A549 (cell line): ENCODE data around the gene SECISBP2L. TPM values are rescaled to one million over a fixed set of nuclear protein-coding genes. Genes with fewer than 3 reads are reported as not detected.

ENCODE experiments used
- ATAC-seq, 2 experiments: fragments of 200-7000 bp in 1 of 2; fragments of >200 bp in 1 of 2; cut with Nextera tagmentation in 1 of 2; cut with Tn5 transposase in 1 of 2; 3 replicates each; pipeline versions ENCODE4 v1.8.0 to v1.9.1; 2018 to 2020; ENCODE audit warnings: mild to moderate bottlenecking in 1 of 2, moderate library complexity in 1 of 2
- CTCF ChIA-PET: fragments of 300-600 bp; sonication (Branson Sonifier 250); formaldehyde crosslinking; extraction: SDS; loops from one replicate; lab custom pipeline; 2021; ENCODE audit warnings: antibody characterized with exemption, inconsistent platforms; lab: Yijun Ruan, JAX
- POLR2A ChIA-PET: fragments of 350-600 bp; formaldehyde crosslinking; extraction: SDS; loops from one replicate; lab custom pipeline; 2021; ENCODE audit warnings: antibody characterized with exemption, inconsistent platforms; lab: Yijun Ruan, JAX
- DNase-seq, 2 experiments: peaks; one replicate each; pipeline versions ENCODE4 v3.0.0 to v3.0.0-alpha.2; 2011 to 2016; ENCODE audit warnings: low read depth in 1 of 2, low spot score in 1 of 2
- FAIRE-seq: peaks from 2 replicates; lab custom pipeline; 2011; peaks lifted over from hg19 to GRCh38; lab: Jason Lieb, UNC
- H3K27ac ChIP-seq, 2 experiments: fragments of >200 bp; sonication (Bioruptor Twin); formaldehyde crosslinking; 3 replicates each; pipeline ENCODE4 v1.5.1; 2016 to 2017
- H3K4me1 ChIP-seq: fragments of >200 bp; sonication (Bioruptor Twin); formaldehyde crosslinking; 3 replicates; pipeline ENCODE4 v1.6.1; 2016
- H3K4me2 ChIP-seq: fragments of >200 bp; sonication (Bioruptor Twin); formaldehyde crosslinking; 3 replicates; pipeline ENCODE4 v1.6.1; 2016
- H3K4me3 ChIP-seq: fragments of >200 bp; sonication (Bioruptor Twin); formaldehyde crosslinking; 3 replicates; pipeline ENCODE4 v1.5.1; 2016
- H3K9me3 ChIP-seq: fragments of >200 bp; sonication (Bioruptor Twin); formaldehyde crosslinking; 3 replicates; pipeline ENCODE4 v1.6.1; 2016
- BHLHE40 ChIP-seq: IDR thresholded peaks from 2 replicates; pipeline ENCODE4 v1.6.1; 2012; ENCODE audit warnings: low read depth, low read length, inconsistent platforms
- CEBPB ChIP-seq, 2 experiments: fragments of >200 bp in 1 of 2; sonication (Bioruptor Twin) in 1 of 2; formaldehyde crosslinking in 1 of 2; IDR thresholded peaks; 2 replicates each; pipeline ENCODE4 v1.6.1; 2012 to 2016
- CHD4 ChIP-seq: fragments of 200-600 bp; sonication (generic); IDR thresholded peaks from 2 replicates; pipeline ENCODE4 v1.6.1; 2016; ENCODE audit warnings: antibody characterized with exemption, mild to moderate bottlenecking, borderline replicate concordance
- EP300 ChIP-seq, 2 experiments: fragments of >200 bp; sonication (Bioruptor Twin); formaldehyde crosslinking; IDR thresholded peaks; 2 replicates in 1 of 2; 3 replicates in 1 of 2; pipeline ENCODE4 v1.6.1; 2016 to 2017
- FOSL2 ChIP-seq, 2 experiments: fragments of 450-650 bp in 1 of 2; fragments of >200 bp in 1 of 2; sonication (Bioruptor Twin) in 1 of 2; formaldehyde crosslinking; IDR thresholded peaks; 2 replicates each; pipeline versions ENCODE4 v1.5.0 to v1.6.1; 2016 to 2020; ENCODE audit warnings: mild to moderate bottlenecking in 1 of 2, moderate library complexity in 1 of 2
- FOXS1 ChIP-seq: fragments of 250-450 bp; sonication (Bioruptor Pico); IDR thresholded peaks from 2 replicates; pipeline ENCODE4 v1.5.0; 2020; ENCODE audit warnings: mild to moderate bottlenecking, moderate library complexity
- HDAC2 ChIP-seq: fragments of 200-600 bp; sonication (generic); IDR thresholded peaks from 2 replicates; pipeline ENCODE4 v1.6.1; 2016
- JUNB ChIP-seq: fragments of >200 bp; sonication (Bioruptor Twin); formaldehyde crosslinking; IDR thresholded peaks from 2 replicates; pipeline ENCODE4 v1.6.1; 2016
- KDM1A ChIP-seq: fragments of 200-600 bp; sonication (generic); IDR thresholded peaks from 2 replicates; pipeline ENCODE4 v1.6.1; 2016; ENCODE audit warnings: low read depth, mild to moderate bottlenecking
- NFE2L2 ChIP-seq: fragments of 150-350 bp; conservative IDR thresholded peaks from 2 replicates; pipeline ENCODE4 v1.6.1; 2014; ENCODE audit warnings: low read length
- NPAS2 ChIP-seq: fragments of 250-450 bp; sonication (Bioruptor Pico); IDR thresholded peaks from 2 replicates; pipeline ENCODE4 v1.8.0; 2022; ENCODE audit warnings: mild to moderate bottlenecking, moderate library complexity, borderline replicate concordance
- PHF8 ChIP-seq: fragments of 200-600 bp; sonication (generic); IDR thresholded peaks from 2 replicates; pipeline ENCODE4 v1.6.1; 2016; ENCODE audit warnings: low read depth, mild to moderate bottlenecking, antibody characterized with exemption, moderate library complexity, borderline replicate concordance
- RARB ChIP-seq: fragments of 250-450 bp; sonication (Bioruptor Pico); IDR thresholded peaks from 2 replicates; pipeline ENCODE4 v1.8.0; 2021; ENCODE audit warnings: mild to moderate bottlenecking, moderate library complexity
- SMC3 ChIP-seq: fragments of >200 bp; sonication (Bioruptor Twin); formaldehyde crosslinking; IDR thresholded peaks from 3 replicates; pipeline ENCODE4 v1.6.1; 2018; ENCODE audit warnings: inconsistent platforms
- TP53 ChIP-seq: fragments of 250-450 bp; sonication (Bioruptor Pico); IDR thresholded peaks from 2 replicates; pipeline ENCODE4 v1.5.0; 2021; ENCODE audit warnings: mild to moderate bottlenecking, moderate library complexity
- WGBS: methylation state at CpG from one replicate; pipeline ENCODE4 v1.1.6; 2017; ENCODE audit errors: missing lambda C conversion rate; 5-methylcytosine and 5-hydroxymethylcytosine counted together
- polyA plus RNA-seq, 4 experiments: library from polyadenylated mRNA; depleted of rRNA in 3 of 4; stranded (reverse); fragments of >200 nt; fragmentation: RNase III in 1 of 4; extraction: RNeasy Plus Mini Kit Qiagen cat#74134 plus additional on column Dnase treatment in 1 of 4; gene quantifications; 2 replicates in 3 of 4; 3 replicates in 1 of 4; pipeline ENCODE4 v1.2.3, GENCODE V29; 2011 to 2017
- TF ChIP-seq, protein P1 (sequence below): fragments of 200-600 bp; sonication (generic); IDR thresholded peaks from 2 replicates; pipeline ENCODE4 v1.6.1; 2016; ENCODE audit warnings: antibody characterized with exemption, mild to moderate bottlenecking, moderate library complexity
- TF ChIP-seq, protein P2 (sequence below): fragments of 450-650 bp; IDR thresholded peaks from 2 replicates; pipeline ENCODE4 v1.6.1; 2014; ENCODE audit warnings: antibody characterized with exemption
- TF ChIP-seq, protein P3 (sequence below): IDR thresholded peaks from 2 replicates; pipeline ENCODE4 v1.6.1; 2012
- TF ChIP-seq, protein P4 (sequence below): fragments of >200 bp; sonication (Bioruptor Twin); formaldehyde crosslinking; IDR thresholded peaks from 3 replicates; pipeline ENCODE4 v1.6.1; 2016

The SECISBP2L gene
- polyA plus RNA-seq, 2 of the 4 experiments (the other 2 are of a cell fraction) = 7.5 to 15.0 TPM

DNA sequence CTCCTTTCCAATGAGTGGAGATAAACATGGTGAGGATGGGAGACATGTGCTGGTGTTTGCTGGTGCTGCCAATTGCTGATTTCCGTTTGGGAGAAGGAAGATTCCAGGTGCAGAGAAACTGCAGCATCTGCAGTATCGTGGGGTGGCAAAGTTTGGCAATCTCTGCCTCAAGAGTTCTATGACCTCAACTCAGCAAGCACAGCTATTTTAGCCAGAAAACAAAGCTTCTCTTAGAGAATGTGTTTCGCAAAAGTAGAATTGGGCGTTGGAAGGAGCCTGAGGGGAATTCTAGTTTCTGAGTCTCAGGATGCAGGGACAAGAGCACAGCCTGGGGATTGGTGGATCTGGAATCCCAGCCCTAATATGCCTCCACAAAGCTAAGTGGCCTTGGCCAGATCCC lies 64.3 kb downstream of the SECISBP2L start (continued):
- TF ChIP-seq, protein P1, sequence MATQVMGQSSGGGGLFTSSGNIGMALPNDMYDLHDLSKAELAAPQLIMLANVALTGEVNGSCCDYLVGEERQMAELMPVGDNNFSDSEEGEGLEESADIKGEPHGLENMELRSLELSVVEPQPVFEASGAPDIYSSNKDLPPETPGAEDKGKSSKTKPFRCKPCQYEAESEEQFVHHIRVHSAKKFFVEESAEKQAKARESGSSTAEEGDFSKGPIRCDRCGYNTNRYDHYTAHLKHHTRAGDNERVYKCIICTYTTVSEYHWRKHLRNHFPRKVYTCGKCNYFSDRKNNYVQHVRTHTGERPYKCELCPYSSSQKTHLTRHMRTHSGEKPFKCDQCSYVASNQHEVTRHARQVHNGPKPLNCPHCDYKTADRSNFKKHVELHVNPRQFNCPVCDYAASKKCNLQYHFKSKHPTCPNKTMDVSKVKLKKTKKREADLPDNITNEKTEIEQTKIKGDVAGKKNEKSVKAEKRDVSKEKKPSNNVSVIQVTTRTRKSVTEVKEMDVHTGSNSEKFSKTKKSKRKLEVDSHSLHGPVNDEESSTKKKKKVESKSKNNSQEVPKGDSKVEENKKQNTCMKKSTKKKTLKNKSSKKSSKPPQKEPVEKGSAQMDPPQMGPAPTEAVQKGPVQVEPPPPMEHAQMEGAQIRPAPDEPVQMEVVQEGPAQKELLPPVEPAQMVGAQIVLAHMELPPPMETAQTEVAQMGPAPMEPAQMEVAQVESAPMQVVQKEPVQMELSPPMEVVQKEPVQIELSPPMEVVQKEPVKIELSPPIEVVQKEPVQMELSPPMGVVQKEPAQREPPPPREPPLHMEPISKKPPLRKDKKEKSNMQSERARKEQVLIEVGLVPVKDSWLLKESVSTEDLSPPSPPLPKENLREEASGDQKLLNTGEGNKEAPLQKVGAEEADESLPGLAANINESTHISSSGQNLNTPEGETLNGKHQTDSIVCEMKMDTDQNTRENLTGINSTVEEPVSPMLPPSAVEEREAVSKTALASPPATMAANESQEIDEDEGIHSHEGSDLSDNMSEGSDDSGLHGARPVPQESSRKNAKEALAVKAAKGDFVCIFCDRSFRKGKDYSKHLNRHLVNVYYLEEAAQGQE = no peak
- TF ChIP-seq FOXS1 (CRISPR knock-in tag) (no peak), NPAS2 (CRISPR knock-in tag) (no peak), RARB (CRISPR knock-in tag) (no peak), PHF8 (no peak)
- TF ChIP-seq, protein P2, sequence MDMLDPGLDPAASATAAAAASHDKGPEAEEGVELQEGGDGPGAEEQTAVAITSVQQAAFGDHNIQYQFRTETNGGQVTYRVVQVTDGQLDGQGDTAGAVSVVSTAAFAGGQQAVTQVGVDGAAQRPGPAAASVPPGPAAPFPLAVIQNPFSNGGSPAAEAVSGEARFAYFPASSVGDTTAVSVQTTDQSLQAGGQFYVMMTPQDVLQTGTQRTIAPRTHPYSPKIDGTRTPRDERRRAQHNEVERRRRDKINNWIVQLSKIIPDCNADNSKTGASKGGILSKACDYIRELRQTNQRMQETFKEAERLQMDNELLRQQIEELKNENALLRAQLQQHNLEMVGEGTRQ = no peak
- TF ChIP-seq, all 56 proteins: peak for 0

DNA sequence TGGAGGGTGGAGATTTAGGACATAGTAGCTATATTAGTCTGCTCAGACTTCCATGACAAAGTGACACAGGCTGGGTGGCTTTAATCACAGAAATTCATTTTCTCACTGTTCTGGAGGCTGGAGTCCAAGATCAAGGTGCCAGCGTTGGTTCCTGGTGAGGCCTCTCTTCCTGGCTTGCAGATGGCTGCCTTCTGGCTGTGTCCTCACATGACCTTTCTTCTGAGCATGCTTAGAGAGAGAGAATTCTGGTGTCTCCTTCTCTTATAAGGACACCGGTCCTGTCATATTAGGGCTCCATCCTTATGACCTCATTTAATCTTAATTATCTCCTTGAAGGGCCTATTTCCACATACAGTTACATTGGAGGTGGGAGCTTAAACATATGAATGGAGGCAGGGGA lies 67.6 kb downstream of the SECISBP2L start:
- POLR2A ChIA-PET = no interaction called here

More for the DNA sequence above, 67.6 kb downstream of the SECISBP2L start:
- H3K9me3 ChIP-seq = no peaks in the 10 kb centered on the region
- H3K4me3 ChIP-seq = no peak overlapping the region
- ATAC-seq (no peak), FAIRE-seq (no peak), DNase-seq (no peak)
- CTCF ChIA-PET = no interaction called here
- WGBS = 81% methylated on average over 2 of the region's 2 CpGs
- TF ChIP-seq RARB (CRISPR knock-in tag) (no peak), SMC3 (no peak), NFE2L2 (no peak), HDAC2 (no peak), FOSL2 (IDR thresholded peaks at IDR 0.05) (no peak), FOSL2 (CRISPR knock-in tag; IDR thresholded peaks at IDR 0.05) (no peak), BHLHE40 (no peak), JUNB (no peak), CHD4 (no peak), PHF8 (no peak), TP53 (CRISPR knock-in tag) (no peak), CEBPB (IDR thresholded peaks at IDR 0.05) (no peak), EP300 (IDR thresholded peaks at IDR 0.05) (no peak), KDM1A (no peak)
- TF ChIP-seq, protein P3, sequence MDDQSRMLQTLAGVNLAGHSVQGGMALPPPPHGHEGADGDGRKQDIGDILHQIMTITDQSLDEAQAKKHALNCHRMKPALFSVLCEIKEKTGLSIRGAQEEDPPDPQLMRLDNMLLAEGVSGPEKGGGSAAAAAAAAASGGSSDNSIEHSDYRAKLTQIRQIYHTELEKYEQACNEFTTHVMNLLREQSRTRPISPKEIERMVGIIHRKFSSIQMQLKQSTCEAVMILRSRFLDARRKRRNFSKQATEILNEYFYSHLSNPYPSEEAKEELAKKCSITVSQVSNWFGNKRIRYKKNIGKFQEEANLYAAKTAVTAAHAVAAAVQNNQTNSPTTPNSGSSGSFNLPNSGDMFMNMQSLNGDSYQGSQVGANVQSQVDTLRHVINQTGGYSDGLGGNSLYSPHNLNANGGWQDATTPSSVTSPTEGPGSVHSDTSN = no peak
- TF ChIP-seq, protein P1 = no peak
- TF ChIP-seq, protein P4, sequence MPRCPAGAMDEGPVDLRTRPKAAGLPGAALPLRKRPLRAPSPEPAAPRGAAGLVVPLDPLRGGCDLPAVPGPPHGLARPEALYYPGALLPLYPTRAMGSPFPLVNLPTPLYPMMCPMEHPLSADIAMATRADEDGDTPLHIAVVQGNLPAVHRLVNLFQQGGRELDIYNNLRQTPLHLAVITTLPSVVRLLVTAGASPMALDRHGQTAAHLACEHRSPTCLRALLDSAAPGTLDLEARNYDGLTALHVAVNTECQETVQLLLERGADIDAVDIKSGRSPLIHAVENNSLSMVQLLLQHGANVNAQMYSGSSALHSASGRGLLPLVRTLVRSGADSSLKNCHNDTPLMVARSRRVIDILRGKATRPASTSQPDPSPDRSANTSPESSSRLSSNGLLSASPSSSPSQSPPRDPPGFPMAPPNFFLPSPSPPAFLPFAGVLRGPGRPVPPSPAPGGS = no peak
- no peak overlapping the region for H3K4me2 ChIP-seq
- H3K27ac ChIP-seq = no peak overlapping the region
- H3K4me1 ChIP-seq = 0 out of 3 replicates have a peak, but pooled peaks cover 5% of the 10 kb centered on the region
